PC-9 (cell line): Measurements from ENCODE around the gene ACBD5.

ENCODE experiments used
- EZH2 ChIP-seq: fragments of 200-600 bp; sonication (generic); IDR thresholded peaks from 2 replicates; pipeline ENCODE4 v1.8.0; 2017; ENCODE audit warnings: antibody characterized with exemption, low read depth
- TF ChIP-seq, protein P1 (sequence below): fragments of 200-600 bp; sonication (generic); conservative IDR thresholded peaks from 2 replicates; pipeline ENCODE4 v1.6.1; 2017; ENCODE audit warnings: mixed run types, antibody characterized with exemption, mild to moderate bottlenecking, moderate library complexity

DNA sequence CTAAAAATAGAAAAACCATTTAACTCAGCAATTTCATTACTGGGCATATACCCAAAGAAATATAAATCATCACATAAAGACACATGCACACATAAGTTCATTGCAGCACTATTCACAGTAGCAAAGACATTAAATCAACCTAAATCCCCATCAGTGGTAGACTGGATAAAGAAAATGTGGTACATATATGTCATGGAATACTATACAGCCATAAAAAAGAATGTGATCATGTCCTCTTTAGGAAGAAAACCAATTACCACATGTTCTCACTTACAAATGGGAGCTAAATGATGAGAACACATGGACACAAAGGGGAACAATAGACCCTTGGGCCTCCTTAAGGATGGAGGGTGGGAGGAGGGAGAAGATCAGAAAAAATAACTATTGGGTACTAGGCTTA lies 36.0 kb upstream of the ACBD5 start:
- TF ChIP-seq, protein P1, sequence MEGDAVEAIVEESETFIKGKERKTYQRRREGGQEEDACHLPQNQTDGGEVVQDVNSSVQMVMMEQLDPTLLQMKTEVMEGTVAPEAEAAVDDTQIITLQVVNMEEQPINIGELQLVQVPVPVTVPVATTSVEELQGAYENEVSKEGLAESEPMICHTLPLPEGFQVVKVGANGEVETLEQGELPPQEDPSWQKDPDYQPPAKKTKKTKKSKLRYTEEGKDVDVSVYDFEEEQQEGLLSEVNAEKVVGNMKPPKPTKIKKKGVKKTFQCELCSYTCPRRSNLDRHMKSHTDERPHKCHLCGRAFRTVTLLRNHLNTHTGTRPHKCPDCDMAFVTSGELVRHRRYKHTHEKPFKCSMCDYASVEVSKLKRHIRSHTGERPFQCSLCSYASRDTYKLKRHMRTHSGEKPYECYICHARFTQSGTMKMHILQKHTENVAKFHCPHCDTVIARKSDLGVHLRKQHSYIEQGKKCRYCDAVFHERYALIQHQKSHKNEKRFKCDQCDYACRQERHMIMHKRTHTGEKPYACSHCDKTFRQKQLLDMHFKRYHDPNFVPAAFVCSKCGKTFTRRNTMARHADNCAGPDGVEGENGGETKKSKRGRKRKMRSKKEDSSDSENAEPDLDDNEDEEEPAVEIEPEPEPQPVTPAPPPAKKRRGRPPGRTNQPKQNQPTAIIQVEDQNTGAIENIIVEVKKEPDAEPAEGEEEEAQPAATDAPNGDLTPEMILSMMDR, result no peak
- no peak for TF ChIP-seq EZH2
